Measurements from ENCODE around the gene PRKAR1A. TPM values are rescaled to one million over a fixed set of nuclear protein-coding genes. Genes with fewer than 3 reads are reported as not detected.
"Not testable (repeated sequence)": the region's sequence is repeated elsewhere in the genome, so short reads cannot be mapped to it uniquely, and the experiment has no call there.

PRKAR1A gene
- total RNA-seq, 5 donors from 2014 or later (not counting 1 experiment from before 2014, with no cell fraction given): 128 to 175 (median 162) TPM

- H3K9me3 Mint-ChIP-seq: no peaks in the 10 kb centered on the region
- ChIA-PET POLR2A (no interaction called here), CTCF (no interaction called here)
- Histone ChIP-seq H3K9me3 (no peaks in the 10 kb centered on the region), H3K27ac (ENCODE audit: low read length) (no peak overlapping the region), H3K27me3 (replicated peaks in 1 of 2; ENCODE audit: control insufficient read depth in 2 of 2, extremely low read depth in 1 of 2, insufficient read depth in 2 of 2, low read length in 1 of 2) (peaks cover 0 to 3% of the 10 kb centered on the region in 2 experiments), H3K4me3 (ENCODE audit: control insufficient read depth in 1 of 2, extremely low read depth in 1 of 2, low read length in 1 of 2) (no peak overlapping the region), H3K36me3 (ENCODE audit: control insufficient read depth in 2 of 2, extremely low read depth in 1 of 2, insufficient read depth in 1 of 2, low read length in 1 of 2) (no peaks in the 10 kb centered on the region), H3K4me1 (ENCODE audit: control insufficient read depth in 1 of 2, extremely low read depth in 1 of 2, insufficient read depth in 2 of 2, low read length in 2 of 2) (no peaks in the 10 kb centered on the region)
- no CpG with 5 or more reads among the region's 3 CpGs for WGBS (ENCODE audit: insufficient coverage)
- H3K27me3 Mint-ChIP-seq: peaks cover 2 to 11% of the 10 kb centered on the region in 2 donors
- H3K36me3 Mint-ChIP-seq: peaks cover 4% of the 10 kb centered on the region
- ATAC-seq (replicated peaks in 1 of 4): no peak
- no peak overlapping the region for H3K4me3 Mint-ChIP-seq
- no peaks in the 10 kb centered on the region for H3K4me1 Mint-ChIP-seq
- H3K27ac Mint-ChIP-seq: no peak overlapping the region
- DNase-seq: no peak
These were observed 65.2 kb downstream of the PRKAR1A start for GRCh38 chr17:68577497-68577821.

DNA sequence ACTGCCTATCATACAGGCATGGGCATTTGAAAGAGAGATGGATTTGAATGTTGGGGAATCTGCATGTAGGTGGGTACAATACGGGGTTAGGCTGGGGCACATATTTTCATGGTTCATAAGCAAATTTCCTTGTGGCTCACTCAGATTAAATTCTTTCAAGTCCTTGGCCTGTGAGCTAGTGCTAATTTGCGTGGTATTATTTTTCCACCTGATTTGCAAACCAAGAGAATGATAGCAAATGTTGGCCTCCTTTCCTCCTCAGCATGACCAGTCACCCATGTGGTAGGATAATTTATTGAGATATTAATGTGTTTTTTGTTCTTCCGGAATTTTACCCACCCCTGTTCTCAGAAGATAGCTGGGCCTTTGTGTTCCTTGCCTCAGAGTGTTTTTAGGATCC is 66.0 kb downstream of the PRKAR1A start:
- Histone ChIP-seq H3K4me1 (ENCODE audit: control insufficient read depth in 1 of 2, extremely low read depth in 1 of 2, insufficient read depth in 2 of 2, low read length in 2 of 2) (no peaks in the 10 kb centered on the region), H3K9me3 (no peaks in the 10 kb centered on the region), H3K27me3 (replicated peaks in 1 of 2; ENCODE audit: control insufficient read depth in 2 of 2, extremely low read depth in 1 of 2, insufficient read depth in 2 of 2, low read length in 1 of 2) (peaks cover 0 to 3% of the 10 kb centered on the region in 2 experiments), H3K4me3 (ENCODE audit: control insufficient read depth in 1 of 2, extremely low read depth in 1 of 2, low read length in 1 of 2) (no peak overlapping the region), H3K27ac (ENCODE audit: low read length) (no peak overlapping the region), H3K36me3 (ENCODE audit: control insufficient read depth in 2 of 2, extremely low read depth in 1 of 2, insufficient read depth in 1 of 2, low read length in 1 of 2) (no peaks in the 10 kb centered on the region)
- ChIA-PET POLR2A (no interaction called here), CTCF (no interaction called here)
- no CpG with 5 or more reads among the region's 3 CpGs for whole genome bisulfite sequencing (ENCODE audit: insufficient coverage)
- H3K27me3 Mint-ChIP-seq: peaks cover 2 to 11% of the 10 kb centered on the region in 2 donors
- no peaks in the 10 kb centered on the region for H3K9me3 Mint-ChIP-seq
- ATAC-seq (replicated peaks in 1 of 4) (no peak), DNase-seq (no peak)
- H3K36me3 Mint-ChIP-seq: peaks cover 4% of the 10 kb centered on the region
- H3K27ac Mint-ChIP-seq: no peak overlapping the region
- no peaks in the 10 kb centered on the region for H3K4me1 Mint-ChIP-seq
- H3K4me3 Mint-ChIP-seq: no peak overlapping the region

DNA sequence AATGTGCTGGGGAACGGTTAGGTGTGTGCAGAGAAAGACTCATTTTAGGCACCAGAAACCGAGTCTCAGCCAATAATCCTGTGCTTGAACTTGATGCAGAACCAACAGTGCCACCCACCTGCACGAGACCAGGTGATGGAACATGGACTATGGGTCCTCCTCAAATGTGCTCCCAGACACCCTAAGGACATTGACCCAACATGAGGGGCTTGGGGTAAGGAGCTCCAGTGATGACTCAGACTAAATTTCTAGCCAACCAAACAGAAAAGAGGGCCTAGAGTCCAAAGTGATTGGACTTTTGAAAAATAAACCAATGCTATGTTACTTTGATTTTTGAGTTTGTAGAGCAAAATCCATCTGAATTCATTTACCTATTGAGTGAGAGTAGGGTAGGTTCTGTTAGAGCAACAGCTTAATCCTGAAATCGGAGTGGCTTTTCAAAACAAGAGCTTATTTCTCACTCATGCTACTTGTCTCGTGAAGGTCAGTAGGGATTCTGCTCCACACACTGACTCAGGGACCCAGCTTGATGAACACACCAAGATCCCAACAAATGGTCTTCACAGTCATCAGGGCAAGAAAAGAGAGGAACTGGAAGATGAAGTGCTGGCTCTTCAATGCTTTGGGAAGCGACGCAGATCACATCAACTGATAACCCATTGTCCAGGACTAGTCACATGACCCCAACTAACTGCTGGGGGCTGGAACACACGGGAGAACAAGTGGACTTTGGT is 67.1 kb downstream of the PRKAR1A start:
- Histone ChIP-seq H3K4me3 (ENCODE audit: control insufficient read depth in 1 of 2, extremely low read depth in 1 of 2, low read length in 1 of 2) (no peak overlapping the region), H3K27ac (ENCODE audit: low read length) (no peak overlapping the region), H3K9me3 (no peaks in the 10 kb centered on the region), H3K36me3 (ENCODE audit: control insufficient read depth in 2 of 2, extremely low read depth in 1 of 2, insufficient read depth in 1 of 2, low read length in 1 of 2) (no peaks in the 10 kb centered on the region), H3K27me3 (replicated peaks in 1 of 2; ENCODE audit: control insufficient read depth in 2 of 2, extremely low read depth in 1 of 2, insufficient read depth in 2 of 2, low read length in 1 of 2) (peaks cover 0 to 3% of the 10 kb centered on the region in 2 experiments), H3K4me1 (ENCODE audit: control insufficient read depth in 1 of 2, extremely low read depth in 1 of 2, insufficient read depth in 2 of 2, low read length in 2 of 2) (no peaks in the 10 kb centered on the region)
- Mint-ChIP-seq H3K36me3 (peaks cover 4% of the 10 kb centered on the region), H3K4me1 (no peaks in the 10 kb centered on the region), H3K4me3 (no peak overlapping the region), H3K9me3 (no peaks in the 10 kb centered on the region), H3K27me3 (peaks cover 2 to 11% of the 10 kb centered on the region in 2 donors), H3K27ac (no peak overlapping the region)
- ChIA-PET POLR2A (no interaction called here), CTCF (no interaction called here)
- DNase-seq (no peak), ATAC-seq (replicated peaks in 1 of 4) (no peak)
- 83% methylated on average over 3 of the region's 8 CpGs for WGBS (ENCODE audit: insufficient coverage)

DNA sequence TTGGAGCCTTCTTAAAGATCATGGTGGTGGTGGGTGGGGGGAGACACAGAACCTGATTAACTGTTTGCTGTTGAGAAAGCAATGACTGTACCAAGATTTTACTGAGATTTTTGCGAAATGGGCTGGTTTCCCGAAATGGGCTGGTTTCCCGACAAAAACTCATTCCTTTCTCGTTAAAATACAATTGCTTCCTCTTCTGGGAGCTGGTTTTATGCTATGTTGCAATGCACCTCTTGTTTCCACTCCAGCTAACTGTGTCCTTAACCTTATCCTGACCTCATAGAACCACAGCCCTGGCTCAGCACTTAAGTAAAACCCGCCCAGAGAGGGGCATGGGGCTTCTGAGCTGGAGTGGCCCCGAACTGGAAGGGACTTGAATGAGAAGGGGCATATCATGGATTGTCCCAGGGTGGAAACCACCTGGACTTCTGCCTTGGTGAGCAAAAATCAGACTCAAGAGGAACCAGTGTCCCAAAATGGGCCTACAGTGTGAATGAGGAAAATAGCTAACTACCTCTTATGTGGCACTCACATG is 68.1 kb downstream of the PRKAR1A start:
- Mint-ChIP-seq H3K36me3 (peaks cover 4% of the 10 kb centered on the region), H3K9me3 (no peaks in the 10 kb centered on the region), H3K4me1 (no peaks in the 10 kb centered on the region), H3K4me3 (no peak overlapping the region), H3K27ac (no peak overlapping the region), H3K27me3 (peaks cover 2 to 11% of the 10 kb centered on the region in 2 donors)
- Histone ChIP-seq H3K4me3 (ENCODE audit: control insufficient read depth in 1 of 2, extremely low read depth in 1 of 2, low read length in 1 of 2) (no peak overlapping the region), H3K4me1 (ENCODE audit: control insufficient read depth in 1 of 2, extremely low read depth in 1 of 2, insufficient read depth in 2 of 2, low read length in 2 of 2) (no peaks in the 10 kb centered on the region), H3K9me3 (no peaks in the 10 kb centered on the region), H3K36me3 (ENCODE audit: control insufficient read depth in 2 of 2, extremely low read depth in 1 of 2, insufficient read depth in 1 of 2, low read length in 1 of 2) (no peaks in the 10 kb centered on the region), H3K27ac (ENCODE audit: low read length) (no peak overlapping the region), H3K27me3 (replicated peaks in 1 of 2; ENCODE audit: control insufficient read depth in 2 of 2, extremely low read depth in 1 of 2, insufficient read depth in 2 of 2, low read length in 1 of 2) (peaks cover 0 to 3% of the 10 kb centered on the region in 2 experiments)
- 77% methylated on average over 4 of the region's 6 CpGs for WGBS (ENCODE audit: insufficient coverage)
- ATAC-seq (replicated peaks in 1 of 4) (no peak), DNase-seq (no peak)
- CTCF ChIA-PET: no interaction called here
- POLR2A ChIA-PET: no interaction called here

DNA sequence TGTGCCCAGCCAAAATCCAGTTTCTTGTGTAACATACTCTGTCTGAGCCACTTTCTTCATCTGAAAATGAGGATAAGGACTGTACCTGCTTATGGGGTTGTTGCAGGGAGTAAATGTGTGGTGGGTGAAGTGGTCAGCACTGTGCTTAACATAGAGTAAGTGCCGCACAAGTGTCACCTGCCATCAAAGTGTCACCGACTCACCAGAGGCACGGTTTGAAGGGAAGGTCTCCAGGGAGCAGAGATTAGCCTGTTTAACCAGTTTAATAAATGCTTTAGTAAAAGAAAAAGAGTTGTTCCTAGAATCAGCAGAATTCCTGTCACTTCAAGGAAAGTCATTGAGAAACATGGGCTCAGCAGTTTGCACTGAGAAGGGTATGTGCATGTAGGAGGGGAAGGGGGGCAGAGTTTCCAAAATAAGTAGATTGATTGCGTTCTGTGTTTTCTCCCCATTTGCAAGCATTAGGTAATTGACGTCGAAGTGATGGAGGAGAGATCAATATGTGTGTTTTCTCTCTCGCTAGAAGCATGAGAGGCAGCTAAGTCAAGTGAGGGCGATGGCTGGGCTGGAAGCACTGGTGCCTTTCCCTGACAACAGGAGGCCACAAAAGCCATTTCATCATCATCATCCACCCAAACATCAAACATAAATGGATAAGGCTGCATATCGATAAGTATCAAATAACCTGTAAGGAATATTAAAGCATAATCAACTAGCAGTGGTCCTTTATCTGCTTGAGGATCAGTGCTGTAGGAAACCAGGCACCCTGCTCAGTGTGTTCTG is 69.8 kb downstream of the PRKAR1A start:
- Histone ChIP-seq H3K27ac (ENCODE audit: low read length) (no peak overlapping the region), H3K27me3 (replicated peaks in 1 of 2; ENCODE audit: control insufficient read depth in 2 of 2, extremely low read depth in 1 of 2, insufficient read depth in 2 of 2, low read length in 1 of 2) (no peaks in the 10 kb centered on the region), H3K9me3 (no peaks in the 10 kb centered on the region), H3K36me3 (ENCODE audit: control insufficient read depth in 2 of 2, extremely low read depth in 1 of 2, insufficient read depth in 1 of 2, low read length in 1 of 2) (no peaks in the 10 kb centered on the region), H3K4me3 (ENCODE audit: control insufficient read depth in 1 of 2, extremely low read depth in 1 of 2, low read length in 1 of 2) (no peak overlapping the region), H3K4me1 (ENCODE audit: control insufficient read depth in 1 of 2, extremely low read depth in 1 of 2, insufficient read depth in 2 of 2, low read length in 2 of 2) (no peaks in the 10 kb centered on the region)
- Mint-ChIP-seq H3K9me3 (no peaks in the 10 kb centered on the region), H3K27me3 (peaks cover 4 to 11% of the 10 kb centered on the region in 2 donors), H3K27ac (no peak overlapping the region), H3K4me1 (no peaks in the 10 kb centered on the region), H3K4me3 (no peak overlapping the region), H3K36me3 (peaks cover 4% of the 10 kb centered on the region)
- ATAC-seq (replicated peaks in 1 of 4) (no peak), DNase-seq (no peak)
- WGBS (ENCODE audit: insufficient coverage): 88% methylated on average over 4 of the region's 9 CpGs
- ChIA-PET POLR2A (no interaction called here), CTCF (no interaction called here)

- H3K27ac Mint-ChIP-seq; H3K36me3 Mint-ChIP-seq; H3K9me3 ChIP-seq; POLR2A ChIA-PET; DNase-seq; CTCF ChIA-PET; H3K27ac ChIP-seq (ENCODE audit: low read length); H3K4me1 Mint-ChIP-seq; H3K36me3 ChIP-seq (ENCODE audit: control insufficient read depth in 2 of 2, extremely low read depth in 1 of 2, insufficient read depth in 1 of 2, low read length in 1 of 2); ATAC-seq (replicated peaks in 1 of 4); H3K4me3 ChIP-seq (ENCODE audit: control insufficient read depth in 1 of 2, extremely low read depth in 1 of 2, low read length in 1 of 2); H3K27me3 ChIP-seq (replicated peaks in 1 of 2; ENCODE audit: control insufficient read depth in 2 of 2, extremely low read depth in 1 of 2, insufficient read depth in 2 of 2, low read length in 1 of 2); H3K9me3 Mint-ChIP-seq; H3K4me1 ChIP-seq (ENCODE audit: control insufficient read depth in 1 of 2, extremely low read depth in 1 of 2, insufficient read depth in 2 of 2, low read length in 2 of 2); H3K4me3 Mint-ChIP-seq: not testable (repeated sequence)
- H3K27me3 Mint-ChIP-seq: peaks cover 4 to 14% of the 10 kb centered on the region in 2 donors
- WGBS (ENCODE audit: insufficient coverage): 90% methylated on average over 2 of the region's 6 CpGs
These were observed 70.6 kb downstream of the PRKAR1A start for GRCh38 chr17:68582867-68583266.

Measured in T-cell (primary cell).